Activated CD4-positive, alpha-beta T cell treated with anti-CD3 and anti-CD28 coated beads, Interleukin-10, Interleukin-2, amounts not matched to agents 100 ng/mL and 50 ng/mL, durations not matched to agents 16 hours and 8 hours (primary cell): ENCODE results near the gene PKIB.
"Not testable (repeated sequence)": the region's sequence is repeated elsewhere in the genome, so short reads cannot be mapped to it uniquely, and the experiment has no call there.

ENCODE experiments used
- DNase-seq: peaks from one replicate; pipeline ENCODE4 v3.0.0-alpha.2; 2020

The PKIB gene

DNA sequence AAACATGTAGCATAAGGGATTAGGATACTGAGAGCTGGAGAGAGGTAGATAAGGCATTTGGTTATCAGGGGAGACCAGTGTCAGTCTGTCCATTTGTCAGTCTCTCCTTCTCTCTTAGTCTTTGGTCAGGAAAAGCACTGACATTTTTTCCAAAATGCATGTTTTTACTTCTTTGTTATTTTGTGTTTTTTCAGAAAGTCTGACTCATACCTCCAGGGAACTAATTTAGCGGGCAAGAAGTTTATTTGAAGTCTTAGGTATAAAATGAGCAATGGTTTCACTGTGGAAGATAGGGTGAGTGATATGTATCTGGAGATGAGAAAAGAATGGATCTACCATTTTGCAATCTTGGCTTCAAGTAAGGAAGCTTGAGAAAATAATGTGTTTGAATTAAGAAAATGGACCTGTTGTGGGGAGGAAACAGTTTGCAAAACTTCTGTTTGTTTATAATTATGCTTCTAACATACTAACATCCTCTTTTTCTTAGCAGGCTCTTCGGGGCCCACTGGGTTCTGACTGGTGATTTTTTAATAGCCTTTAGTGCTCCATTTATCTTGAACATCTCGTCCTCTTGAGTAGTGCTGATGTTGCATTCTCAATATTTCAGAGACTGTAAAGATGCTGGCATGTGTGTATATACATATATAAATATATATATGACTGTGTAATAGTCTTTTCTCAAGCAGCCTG is 102.4 kb downstream of the PKIB start:
- no peak for DNase-seq

DNA sequence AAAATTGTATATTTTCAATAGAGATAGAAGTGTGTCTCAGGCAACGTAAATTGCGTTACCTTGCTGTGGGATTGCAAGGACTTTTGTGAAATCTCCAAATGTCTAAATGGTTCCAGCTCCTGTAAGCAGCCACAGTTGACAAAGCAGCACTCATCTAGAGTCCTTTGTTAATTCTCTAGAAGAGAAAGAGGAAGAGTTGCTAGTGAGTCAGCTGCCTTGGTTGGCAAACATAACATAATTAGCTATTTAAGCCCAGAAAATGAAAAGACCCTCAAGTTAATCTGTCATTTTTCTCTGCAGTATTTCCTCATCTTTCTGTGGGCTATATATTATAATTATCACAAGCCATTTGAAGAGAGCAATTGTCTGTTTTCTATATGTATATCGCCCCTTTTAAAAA is 102.9 kb downstream of the PKIB start:
- DNase-seq: no peak

DNA sequence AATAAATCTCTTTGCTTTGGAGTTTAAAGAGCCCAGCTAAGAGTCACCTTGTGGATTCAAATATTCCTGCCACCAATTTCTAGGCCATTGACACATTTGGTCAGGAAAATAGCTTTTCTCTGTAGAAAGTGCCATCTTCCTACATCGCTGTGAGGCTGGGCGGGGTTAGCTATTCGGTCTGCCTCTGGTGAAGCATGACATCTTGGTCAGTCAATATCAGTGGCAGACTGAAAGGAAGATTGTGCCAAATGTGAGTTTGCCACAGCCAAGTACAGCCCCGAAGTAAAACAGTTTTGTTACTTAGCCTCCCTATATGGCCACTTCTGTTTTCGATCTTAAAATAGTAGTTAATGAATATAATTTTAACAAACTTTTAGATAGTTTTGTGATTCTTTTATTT is 103.9 kb downstream of the PKIB start:
- DNase-seq: no peak

DNA sequence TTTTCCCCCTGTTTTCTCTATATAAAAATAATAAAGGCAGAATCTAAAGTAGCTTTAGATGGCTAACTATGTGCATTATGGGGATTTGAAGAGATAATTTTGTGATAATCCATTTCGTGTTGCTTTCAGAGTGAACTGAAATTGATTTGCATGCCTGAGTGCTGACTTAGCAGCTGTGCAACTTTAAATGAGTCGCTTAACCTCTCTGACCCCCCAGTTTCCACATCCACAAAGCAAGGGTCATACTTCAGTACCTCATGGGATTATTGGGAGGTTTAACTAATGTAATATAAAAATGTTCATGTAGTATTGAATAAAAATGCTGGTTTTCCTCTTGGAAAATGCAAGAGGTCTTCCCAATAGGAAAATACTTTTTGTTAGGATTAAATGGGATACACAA is 105.5 kb downstream of the PKIB start:
- DNase-seq: no peak

DNA sequence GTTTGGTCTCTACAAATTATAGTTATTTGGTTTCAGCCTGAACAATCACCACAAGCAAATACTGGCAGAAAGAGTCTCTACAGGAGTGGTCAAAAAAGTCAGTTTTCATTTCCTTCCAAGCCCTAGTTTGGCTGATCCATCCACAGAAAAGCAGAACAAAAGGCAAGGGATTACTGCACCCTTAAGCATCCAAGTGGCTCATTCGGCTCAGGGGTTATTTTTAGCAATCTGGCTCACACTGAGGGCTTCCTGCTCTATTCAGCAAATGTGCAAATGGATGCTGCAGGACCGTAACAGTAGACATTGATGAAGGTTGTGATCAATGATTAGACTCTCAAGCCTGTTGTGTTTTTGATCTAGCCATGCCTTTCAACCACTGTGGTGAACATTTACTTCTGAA is 107.1 kb downstream of the PKIB start:
- DNase-seq: no peak

DNA sequence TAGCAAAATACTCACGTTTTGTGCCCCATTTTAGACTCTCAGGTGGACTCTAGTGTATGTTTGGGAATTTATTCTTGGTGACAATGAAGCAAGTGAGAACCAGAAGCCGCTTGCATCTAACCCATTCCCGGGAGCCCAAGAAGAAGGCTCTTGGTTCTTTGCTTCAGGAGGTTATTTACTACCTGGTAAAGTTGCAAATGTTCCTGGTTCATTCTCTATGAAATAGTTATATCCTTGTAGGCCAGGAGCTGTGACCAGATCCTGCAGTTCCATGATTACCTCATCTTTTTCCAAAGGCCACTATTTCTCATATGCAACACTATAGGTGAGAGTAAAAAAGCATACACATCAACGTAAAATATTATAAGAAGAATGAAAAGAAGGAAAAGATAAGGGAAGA is 108.4 kb downstream of the PKIB start:
- DNase-seq: no peak

DNA sequence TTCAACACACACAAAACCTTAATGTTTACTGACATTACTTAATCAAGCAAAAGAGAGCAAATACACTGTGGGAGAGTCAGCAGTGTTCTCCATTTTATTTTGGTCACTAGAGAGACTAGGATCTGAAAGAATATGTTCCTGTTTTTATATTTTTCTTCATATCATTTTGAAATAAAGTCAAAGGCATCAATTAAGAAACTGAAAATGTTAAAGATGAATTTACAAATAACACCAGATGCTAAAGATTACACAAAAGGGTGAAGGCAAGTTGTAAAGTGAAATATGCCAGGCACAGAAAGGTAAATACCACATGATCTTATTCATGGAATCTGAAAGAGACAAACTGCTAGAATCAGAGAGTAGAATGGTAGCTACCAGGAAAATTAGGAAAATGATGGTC is 109.0 kb downstream of the PKIB start:
- no peak for DNase-seq

DNA sequence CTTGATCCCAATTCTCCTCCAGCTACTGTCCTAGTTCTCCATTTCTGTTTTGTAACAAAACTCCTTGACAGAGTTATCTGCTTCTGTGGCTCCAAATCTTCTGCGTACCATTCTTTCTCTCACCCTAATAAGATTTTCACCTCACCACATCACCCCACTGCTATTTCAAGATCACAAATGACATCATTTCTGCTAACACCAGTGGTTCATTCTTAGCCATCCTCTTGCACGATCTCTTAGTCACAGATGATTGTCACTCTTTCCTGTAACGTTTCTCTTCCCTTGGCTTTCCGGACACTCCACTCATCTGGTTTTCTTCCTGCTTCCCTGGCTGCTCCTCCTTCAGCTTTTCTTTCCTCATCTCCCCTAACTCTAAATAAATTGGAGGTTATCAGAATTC is 112.5 kb downstream of the PKIB start:
- no peak for DNase-seq

DNA sequence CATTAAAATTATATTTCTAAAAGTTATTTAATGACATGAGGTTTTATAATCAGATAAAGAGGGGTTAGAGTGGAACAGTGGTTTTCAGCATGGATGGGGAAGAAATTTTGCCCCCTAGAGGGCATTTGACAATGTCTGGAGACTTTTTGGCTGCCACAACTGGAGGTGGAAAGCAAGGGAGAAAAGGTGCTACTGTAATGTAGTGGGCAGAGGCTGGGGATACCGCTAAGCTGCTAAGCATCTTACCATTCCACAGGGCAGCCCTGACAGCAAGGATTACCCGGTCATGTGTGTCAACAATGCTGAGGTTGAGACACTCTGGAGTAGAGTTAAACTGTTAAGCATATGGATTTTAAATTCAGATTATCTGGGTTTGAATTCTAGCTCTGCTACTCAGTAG is 116.4 kb downstream of the PKIB start:
- peak; percentile 3 for DNase-seq

DNA sequence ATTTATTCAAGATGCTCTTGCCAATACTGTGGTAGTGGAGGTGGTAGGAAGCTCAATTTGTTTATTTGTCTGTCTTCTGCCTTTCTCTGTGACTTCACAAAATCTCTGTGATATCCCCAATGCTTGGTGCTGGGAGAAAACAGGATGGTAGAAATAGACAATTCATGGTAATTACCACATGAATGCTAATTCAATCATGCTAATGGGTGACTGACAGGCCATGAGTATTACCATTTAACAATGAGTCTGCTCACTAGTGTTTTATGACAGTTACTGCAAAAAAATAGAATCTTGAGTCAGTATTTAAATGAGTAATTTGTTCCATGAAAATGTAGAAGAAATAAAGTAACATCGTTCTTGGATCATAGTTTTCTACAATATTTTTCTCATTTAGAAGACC is 117.0 kb downstream of the PKIB start:
- no peak for DNase-seq

DNA sequence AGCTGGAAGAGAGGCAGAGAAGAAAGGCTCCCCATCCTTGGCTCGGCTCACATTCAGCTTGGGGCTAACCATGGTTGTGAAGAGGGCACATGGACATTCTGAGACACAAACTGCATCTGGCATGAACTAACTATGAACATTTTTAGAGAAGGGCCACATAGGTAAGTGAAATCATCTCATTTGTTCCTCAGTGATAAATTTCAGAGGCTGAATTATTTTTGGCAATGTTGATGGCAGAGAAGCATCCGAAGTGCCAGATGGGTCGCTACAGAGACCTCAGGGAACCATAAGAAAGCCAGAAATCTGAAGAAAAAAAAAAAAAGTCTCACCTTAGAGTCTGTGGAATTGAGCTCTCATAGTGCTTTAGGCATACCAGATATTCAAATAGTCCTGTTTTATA is 120.1 kb downstream of the PKIB start:
- DNase-seq: no peak

DNA sequence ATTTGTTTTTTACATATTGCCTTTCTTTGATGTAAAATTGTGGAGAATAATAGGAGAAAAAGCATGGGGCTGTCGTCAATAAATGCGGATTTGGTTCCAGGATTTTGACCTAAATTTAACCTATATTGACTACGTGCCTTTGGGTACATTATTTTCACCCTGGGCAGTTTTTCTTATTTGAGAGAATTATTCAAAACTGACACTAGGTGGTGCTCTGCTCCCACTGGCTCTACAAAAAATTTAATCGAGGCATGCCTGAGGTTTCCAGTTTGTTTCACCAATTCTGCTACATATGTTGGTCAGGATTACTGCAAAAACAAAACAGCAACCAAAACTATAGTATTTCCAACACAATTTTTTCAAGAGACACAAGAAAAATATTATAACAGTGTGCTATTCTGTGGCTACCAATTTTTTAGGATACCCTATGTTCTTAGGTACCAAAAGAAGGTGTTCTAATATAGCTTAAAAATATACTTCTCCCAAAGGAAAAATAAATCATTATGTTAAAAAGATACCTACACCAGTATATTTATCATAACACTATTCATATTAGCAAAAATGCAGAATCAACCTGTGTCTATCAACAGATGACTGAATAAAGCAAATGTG is 120.7 kb downstream of the PKIB start:
- peak; percentile 31 for DNase-seq

DNA sequence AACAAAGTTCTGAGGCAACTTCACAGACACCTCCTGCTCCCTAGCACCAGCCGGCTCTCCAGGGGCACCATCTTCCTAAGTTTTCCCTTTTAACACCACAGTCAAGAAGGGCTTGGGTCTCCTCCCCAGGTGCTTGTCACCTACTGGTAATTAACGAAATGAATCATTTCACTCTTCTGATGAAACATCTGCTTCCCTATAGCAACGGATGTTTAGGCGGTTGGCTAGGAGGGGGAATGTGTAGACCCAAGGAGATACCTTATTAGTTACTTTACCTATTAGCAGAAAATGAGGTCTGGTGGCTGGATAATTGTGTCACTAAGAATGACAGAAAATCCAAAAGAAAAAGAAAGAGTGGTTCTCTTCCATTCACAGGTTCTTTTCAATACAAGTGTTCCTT is 123.1 kb downstream of the PKIB start:
- DNase-seq: no peak

DNA sequence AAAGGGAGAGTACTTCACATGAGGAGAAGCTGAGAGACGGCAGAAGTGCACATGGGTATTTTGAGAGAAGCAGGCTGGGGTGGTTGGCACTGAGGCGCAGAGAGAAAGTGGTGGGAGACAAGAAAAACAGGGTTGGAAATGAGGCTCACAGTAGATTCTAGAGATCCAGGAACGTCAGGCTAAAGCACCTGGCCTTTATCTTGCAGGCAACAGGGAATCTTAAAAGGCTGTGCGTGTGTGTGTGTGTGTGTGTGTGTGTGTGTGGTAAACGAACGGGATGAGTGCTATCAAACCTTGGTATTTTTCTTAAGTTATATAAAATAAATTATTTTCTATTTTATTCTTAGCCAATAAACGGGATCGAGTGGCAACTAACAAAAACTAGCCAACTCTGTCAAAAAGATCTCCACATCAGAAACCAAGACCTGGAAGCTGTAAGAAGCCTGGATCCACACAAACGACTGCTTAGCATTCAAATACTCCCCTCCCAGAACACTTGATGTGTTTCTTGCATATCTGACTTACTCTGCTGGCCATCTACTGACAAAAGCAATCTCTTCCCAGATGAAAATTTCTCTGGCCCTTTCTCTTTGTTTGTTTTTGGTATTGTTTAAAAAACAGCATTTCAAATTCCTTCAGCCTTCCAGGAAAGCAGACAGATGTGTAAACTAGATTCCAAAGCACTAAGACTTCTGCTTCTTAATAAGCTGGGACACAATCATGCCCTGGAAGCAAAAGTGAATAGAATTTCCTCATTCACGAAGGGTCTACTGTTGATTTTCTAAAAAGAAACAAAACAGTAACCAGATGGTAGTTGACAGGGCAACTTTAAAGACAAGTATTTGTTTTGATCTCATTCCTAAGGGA is 124.6 kb downstream of the PKIB start:
- DNase-seq: no peak

DNA sequence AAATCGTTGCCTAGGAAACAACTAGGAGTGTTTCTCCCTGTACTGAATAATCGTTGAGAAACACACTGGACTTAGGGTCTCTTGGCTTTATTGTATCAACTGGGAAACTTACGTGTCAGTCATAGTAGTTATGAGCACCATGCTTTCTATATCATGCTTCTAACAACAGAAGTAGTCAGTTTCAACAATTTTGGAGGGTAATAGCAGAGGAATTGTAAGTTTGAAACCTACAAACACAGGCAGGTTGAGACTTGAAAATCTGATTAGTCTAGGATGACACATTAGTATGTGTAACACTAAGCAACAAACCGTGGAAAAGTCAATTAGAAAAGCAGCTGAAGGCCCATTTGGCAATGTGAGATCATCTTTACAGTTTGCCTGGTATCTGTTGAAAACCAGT is 125.4 kb downstream of the PKIB start:
- DNase-seq: no peak

DNA sequence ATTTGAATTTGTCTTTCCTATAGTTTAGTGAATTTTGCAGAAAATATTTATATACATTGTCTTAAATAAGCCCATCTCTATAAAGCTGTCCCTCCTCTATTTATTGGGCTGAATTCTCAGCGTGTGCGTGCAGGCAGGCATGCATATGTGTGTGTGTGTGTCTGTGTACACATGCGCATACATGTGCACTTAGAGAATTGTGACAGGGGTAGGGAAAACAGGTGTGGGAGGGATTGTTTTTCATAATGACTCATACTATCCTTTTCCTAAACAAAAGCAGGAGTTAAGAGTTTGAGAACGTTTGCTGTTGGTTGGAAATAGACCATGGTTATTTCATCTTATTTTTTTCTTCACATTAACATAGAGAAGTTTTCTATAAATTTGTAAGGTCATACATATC is 126.0 kb downstream of the PKIB start:
- DNase-seq: no peak

DNA sequence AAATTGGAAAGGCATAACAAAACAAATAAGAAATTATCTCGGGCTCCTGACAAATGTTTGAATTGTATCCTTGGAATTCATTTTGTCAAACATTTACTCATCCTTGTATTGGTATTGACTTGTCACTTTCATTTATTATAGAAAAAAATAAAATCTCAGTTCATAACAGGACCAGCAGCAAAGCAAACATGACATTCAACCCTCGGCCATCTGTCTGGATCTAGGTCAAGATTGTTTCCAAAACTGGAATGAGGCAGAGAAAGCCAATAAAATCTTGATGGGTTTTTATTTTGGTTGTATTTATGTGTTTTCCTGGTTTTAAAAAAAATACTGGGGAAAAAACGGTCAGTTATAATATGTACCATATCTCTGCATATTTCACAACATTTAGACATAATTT is 126.4 kb downstream of the PKIB start:
- DNase-seq: no peak

DNA sequence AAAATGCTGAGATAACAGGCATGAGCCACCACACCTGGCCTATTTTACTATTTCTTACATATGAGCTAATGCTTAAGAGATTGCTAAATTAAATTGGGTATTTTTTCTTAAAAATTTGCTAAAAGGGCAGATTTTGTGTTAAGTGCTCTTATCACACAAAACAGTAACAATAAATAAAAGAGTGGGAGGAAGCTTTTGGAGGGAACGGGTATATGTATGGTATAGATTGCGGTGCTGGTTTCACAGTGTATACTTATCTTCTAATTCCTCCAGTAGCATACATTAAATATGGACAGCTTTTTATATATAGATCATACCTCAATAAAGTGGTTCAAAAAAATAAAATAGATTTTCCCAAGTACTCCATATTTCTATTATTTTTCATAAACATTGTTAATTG is 129.9 kb downstream of the PKIB start:
- no peak for DNase-seq

DNA sequence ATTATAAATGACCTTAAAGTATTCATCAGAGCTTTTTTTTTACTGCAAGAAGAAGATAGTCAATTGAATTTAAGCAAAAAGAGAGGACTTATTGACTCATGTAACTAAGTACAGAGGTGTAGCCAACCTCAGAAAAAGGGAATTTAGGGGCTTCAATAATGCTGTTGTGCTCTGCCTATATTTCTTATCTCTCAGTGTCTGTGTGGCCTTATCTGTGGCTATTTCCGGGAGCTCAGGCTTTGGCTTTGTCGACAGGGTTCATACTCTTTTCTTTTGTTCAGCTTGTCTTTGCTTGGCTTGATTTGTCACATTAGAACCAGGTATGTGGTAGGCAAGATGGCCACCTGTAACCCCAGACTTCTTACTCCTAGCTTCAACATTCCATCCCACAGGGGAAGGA is 130.7 kb downstream of the PKIB start:
- no peak for DNase-seq

DNA sequence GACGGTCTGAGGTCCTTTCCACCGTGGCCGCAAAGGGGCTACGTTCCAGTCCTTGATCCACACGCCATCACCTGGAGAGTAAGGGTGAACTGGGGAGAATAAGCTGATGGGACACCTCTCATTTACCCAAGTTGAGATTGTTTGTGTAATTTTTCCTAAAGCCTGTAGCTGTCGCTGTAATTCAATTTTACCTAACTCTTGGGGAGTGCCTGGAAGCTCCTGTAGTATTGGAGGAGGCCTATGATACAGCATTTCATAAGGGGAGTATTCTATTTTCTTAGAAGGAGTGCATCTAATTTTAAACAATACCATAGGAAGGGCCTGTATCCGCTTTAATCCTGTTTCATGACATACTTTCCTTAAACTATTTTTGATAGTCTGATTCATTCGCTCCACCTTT is 134.0 kb downstream of the PKIB start:
- DNase-seq: not testable (repeated sequence)

DNA sequence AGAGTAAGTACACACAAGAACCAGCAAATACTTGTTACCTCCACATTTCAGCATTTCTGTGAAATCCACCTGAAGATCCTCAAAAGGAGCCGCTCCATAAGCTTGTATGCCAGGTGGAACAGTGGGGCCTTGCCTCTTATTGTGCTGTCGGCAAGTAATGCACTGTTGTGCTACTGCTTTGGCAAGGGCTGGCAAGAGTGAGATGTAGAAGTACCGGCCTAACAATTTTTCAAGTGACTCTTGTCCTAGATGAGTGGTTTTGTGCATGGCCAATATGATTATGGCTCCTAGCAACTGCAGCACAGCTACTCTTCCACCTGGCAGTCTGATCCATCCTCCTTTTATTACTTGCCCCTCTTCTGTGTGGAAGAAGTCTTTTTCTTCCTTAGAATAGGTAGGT is 134.7 kb downstream of the PKIB start:
- DNase-seq: not testable (repeated sequence)

DNA sequence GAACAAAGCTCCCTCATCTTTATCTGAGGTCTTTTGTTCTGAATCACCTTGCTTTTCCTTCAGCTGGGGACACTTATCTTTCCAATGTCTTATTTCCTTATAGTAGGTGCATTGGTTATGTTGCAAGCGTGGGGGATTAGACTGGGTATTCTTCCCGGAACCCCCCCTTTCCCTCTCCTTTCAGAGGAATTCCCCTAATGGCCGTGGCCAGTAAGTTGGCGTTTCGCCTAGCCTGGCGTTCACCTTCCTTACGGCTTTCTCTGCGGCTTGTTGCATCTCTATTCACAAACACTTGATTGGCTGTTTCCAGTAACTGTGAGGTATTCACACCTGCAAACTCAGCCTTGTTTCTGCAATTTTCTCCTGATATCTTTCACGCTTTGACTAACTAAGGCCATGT is 136.5 kb downstream of the PKIB start:
- DNase-seq: no peak

DNA sequence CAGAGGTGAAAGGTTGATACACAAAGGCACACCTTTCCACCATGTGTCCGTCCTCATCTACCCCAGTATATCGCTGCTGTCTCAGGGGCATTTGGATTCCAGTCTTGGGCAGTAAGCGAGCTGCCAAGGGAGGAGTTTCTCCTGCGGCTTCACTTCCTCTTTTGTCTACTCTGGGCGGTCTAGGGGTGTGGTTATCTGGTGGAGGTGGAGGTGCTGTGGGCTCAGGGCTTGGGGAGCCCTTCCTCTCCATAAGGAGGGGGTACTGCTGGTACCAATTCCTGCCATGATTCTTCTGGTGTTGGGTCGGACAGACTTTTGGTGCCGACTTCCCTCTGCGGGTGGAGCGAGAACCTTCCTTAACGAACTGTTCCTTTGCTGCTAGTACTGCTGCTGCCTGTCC is 137.4 kb downstream of the PKIB start:
- DNase-seq: no peak

DNA sequence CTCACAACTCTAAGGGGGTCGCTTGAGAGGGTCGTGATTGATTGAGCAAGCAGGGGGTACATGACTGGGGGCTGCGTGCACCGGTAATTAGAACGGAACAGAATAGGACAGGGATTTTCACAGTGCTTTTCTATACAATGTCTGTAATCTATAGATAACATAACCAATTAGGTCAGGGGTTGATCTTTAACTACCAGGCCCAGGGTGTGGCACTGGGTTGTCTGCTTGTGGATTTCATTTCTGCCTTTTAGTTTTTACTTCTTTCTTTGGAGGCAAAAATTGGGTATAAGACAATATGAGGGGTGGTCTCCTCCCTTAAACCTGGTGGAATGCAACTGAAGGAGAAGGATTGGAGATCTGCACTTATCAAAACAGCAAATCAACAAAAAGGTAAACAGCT is 138.7 kb downstream of the PKIB start:
- not testable (repeated sequence) for DNase-seq
